Activated CD4-positive, alpha-beta T cell treated with anti-CD3 and anti-CD28 coated beads, Interleukin-2, amount 50 U/mL, for 1 hour (primary cell): ENCODE results near the gene BHLHA9.
"Not testable (repeated sequence)": the region's sequence is repeated elsewhere in the genome, so short reads cannot be mapped to it uniquely, and the experiment has no call there.

Experiments
- DNase-seq: peaks from one replicate; pipeline ENCODE4 v3.0.0-alpha.2; 2020

BHLHA9 gene

GRCh38 chr17:1302761-1303160, 32.5 kb downstream of the BHLHA9 start:
- DNase-seq, result no peak

- no peak for DNase-seq
Measured at GRCh38 chr17:1304522-1304921, 34.3 kb downstream of the BHLHA9 start.

- no peak for DNase-seq
Measured at GRCh38 chr17:1304962-1305563, 34.8 kb downstream of the BHLHA9 start.

GRCh38 chr17:1307829-1308228, 37.6 kb downstream of the BHLHA9 start:
- DNase-seq, result not testable (repeated sequence)

- DNase-seq, result no peak
Measured at GRCh38 chr17:1312261-1312870, 42.1 kb downstream of the BHLHA9 start.

GRCh38 chr17:1313270-1314005, 43.2 kb downstream of the BHLHA9 start:
- no peak for DNase-seq

GRCh38 chr17:1315409-1315808, 45.2 kb downstream of the BHLHA9 start:
- no peak for DNase-seq

GRCh38 chr17:1315891-1316403, 45.7 kb downstream of the BHLHA9 start:
- no peak for DNase-seq
